HCT116 (cell line): ENCODE data around the gene CCDC63. TPM values are rescaled to one million over a fixed set of nuclear protein-coding genes. Genes with fewer than 3 reads are reported as not detected.

Source experiments
- ATAC-seq: fragments of 200-7000 bp; cut with Tn5 transposase; 2 replicates; pipeline ENCODE4 v1.9.1; 2020; ENCODE audit warnings: mild to moderate bottlenecking, moderate library complexity
- BruUV-seq: library from RNA; stranded (reverse); fragments of 400-500 nt; replicated peaks from 2 replicates; lab custom pipeline; 2021; lab: Mats Ljungman, UMichigan
- CTCF ChIA-PET: fragments of 300-600 bp; sonication (Branson Sonifier 250); formaldehyde crosslinking; loops from one replicate; lab custom pipeline; 2021; ENCODE audit warnings: antibody characterized with exemption; lab: Charles Lee
- POLR2A ChIA-PET: fragments of 300-600, 350-600 bp; sonication (Branson Sonifier 250); formaldehyde crosslinking; loops from one replicate; lab custom pipeline; 2021; ENCODE audit warnings: antibody characterized with exemption; lab: Charles Lee
- RAD21 ChIA-PET, 2 experiments: fragments of 300-600 bp; sonication (Branson Sonifier 250); formaldehyde crosslinking; loops; one replicate each; lab custom pipeline; 2023; ENCODE audit warnings: low total read pairs in 2 of 2; ENCODE audit not compliant: uncharacterized antibody in 2 of 2, unreplicated experiment in 2 of 2, low non-redundant PET in 1 of 2; lab: Charles Lee
- DNase-seq: peaks from one replicate; pipeline ENCODE4 v3.0.0-alpha.2; 2010; ENCODE audit warnings: low read depth, low spot score
- H2AFZ ChIP-seq: fragments of 200-600 bp; shearing (Covaris generic), sonication (generic); 2 replicates; pipeline ENCODE4 v1.6.1; 2017; ENCODE audit warnings: low read depth, mixed run types, mixed read lengths, antibody characterized with exemption, low read length; ENCODE audit not compliant: poor library complexity, severe bottlenecking
- H3K27ac ChIP-seq: 2 replicates; pipeline ENCODE4 v1.5.1; 2012; ENCODE audit warnings: low read depth, low read length
- H3K27me3 ChIP-seq: fragments of 200-600 bp; sonication (generic); 2 replicates; pipeline ENCODE4 v1.6.1; 2016; ENCODE audit warnings: mixed run types, low read length, mixed read lengths; ENCODE audit not compliant: insufficient read depth
- H3K36me3 ChIP-seq, 2 experiments: fragments of 200-500 bp in 1 of 2; fragments of 200-600 bp in 1 of 2; sonication (Bioruptor generic) in 1 of 2; sonication (generic) in 1 of 2; 2 replicates each; pipeline versions ENCODE4 v1.5.1 to v1.6.1; 2014 to 2016; ENCODE audit warnings: low read length in 2 of 2, inconsistent platforms in 1 of 2, mixed read lengths in 1 of 2, mixed run types in 1 of 2; ENCODE audit not compliant: insufficient read depth in 2 of 2, control insufficient read depth in 1 of 2
- H3K4me1 ChIP-seq, 2 experiments: fragments of 200-600 bp in 1 of 2; sonication (generic) in 1 of 2; 2 replicates each; pipeline versions ENCODE4 v1.5.1 to v1.6.1; 2012 to 2017; ENCODE audit warnings: low read length in 2 of 2, inconsistent platforms in 1 of 2, mild to moderate bottlenecking in 1 of 2, mixed read lengths in 1 of 2, mixed run types in 1 of 2, moderate library complexity in 1 of 2; ENCODE audit not compliant: insufficient read depth in 2 of 2, control insufficient read depth in 1 of 2
- H3K4me2 ChIP-seq: fragments of 200-600 bp; sonication (generic); 2 replicates; pipeline ENCODE4 v1.6.1; 2017; ENCODE audit warnings: mixed run types, low read length, mixed read lengths
- H3K4me3 ChIP-seq, 2 experiments: fragments of 200-600 bp in 1 of 2; sonication (generic) in 1 of 2; replicated peaks in 1 of 2; 2 replicates each; pipeline ENCODE4 v1.5.1; 2011 to 2016; ENCODE audit warnings: low read length in 2 of 2, control low read depth in 1 of 2, low read depth in 1 of 2, mild to moderate bottlenecking in 1 of 2, mixed read lengths in 1 of 2, mixed run types in 1 of 2
- H3K79me2 ChIP-seq: fragments of 200-600 bp; sonication (generic); 2 replicates; pipeline ENCODE4 v1.6.1; 2017; ENCODE audit warnings: mild to moderate bottlenecking, mixed run types, low read length, moderate library complexity, mixed read lengths; ENCODE audit not compliant: insufficient read depth
- H3K9ac ChIP-seq: fragments of 200-600 bp; sonication (generic); 2 replicates; pipeline ENCODE4 v1.6.1; 2016; ENCODE audit warnings: low read length, mixed read lengths
- H3K9me2 ChIP-seq: fragments of 200-600 bp; sonication (generic), shearing (Covaris generic); 2 replicates; pipeline ENCODE4 v1.6.1; 2017; ENCODE audit warnings: mixed run types, mild to moderate bottlenecking, moderate library complexity; ENCODE audit not compliant: insufficient read depth
- H3K9me3 ChIP-seq, 2 experiments: fragments of 200-500 bp in 1 of 2; fragments of 200-600 bp in 1 of 2; sonication (Bioruptor generic) in 1 of 2; sonication (generic) in 1 of 2; 2 replicates each; pipeline ENCODE4 v1.6.1; 2014 to 2017; ENCODE audit warnings: low read length in 2 of 2, mixed read lengths in 2 of 2, inconsistent platforms in 1 of 2, low read depth in 1 of 2, mild to moderate bottlenecking in 1 of 2, mixed run types in 1 of 2, moderate library complexity in 1 of 2; ENCODE audit not compliant: control insufficient read depth in 1 of 2, insufficient read depth in 1 of 2
- H4K20me1 ChIP-seq: fragments of 200-600 bp; sonication (generic), shearing (Covaris generic); 2 replicates; pipeline ENCODE4 v1.6.1; 2017; ENCODE audit warnings: mixed run types, mild to moderate bottlenecking, moderate library complexity; ENCODE audit not compliant: insufficient read depth
- CEBPB ChIP-seq: IDR thresholded peaks from 2 replicates; pipeline ENCODE4 v1.6.1; 2012; ENCODE audit warnings: low read depth
- EGR1 ChIP-seq: IDR thresholded peaks from 2 replicates; pipeline ENCODE4 v1.6.1; 2012; ENCODE audit warnings: low read depth
- ELF1 ChIP-seq: IDR thresholded peaks from 2 replicates; pipeline ENCODE4 v1.6.1; 2012; ENCODE audit warnings: low read depth, borderline replicate concordance
- EZH2 ChIP-seq: fragments of 200-600 bp; sonication (generic); IDR thresholded peaks from 2 replicates; pipeline ENCODE4 v1.6.1; 2017; ENCODE audit warnings: antibody characterized with exemption, mixed run types
- EZH2phosphoT487 ChIP-seq: fragments of 200-600 bp; IDR thresholded peaks from 2 replicates; pipeline ENCODE4 v1.6.1; 2018; ENCODE audit warnings: antibody characterized with exemption, borderline replicate concordance
- FOSL1 ChIP-seq: IDR thresholded peaks from 2 replicates; pipeline ENCODE4 v1.6.1; 2012; ENCODE audit warnings: low read depth
- JUND ChIP-seq: IDR thresholded peaks from 2 replicates; pipeline ENCODE4 v1.6.1; 2012
- POLR2A ChIP-seq: IDR thresholded peaks from 2 replicates; pipeline ENCODE4 v1.7.0; 2011; ENCODE audit warnings: borderline replicate concordance; ENCODE audit not compliant: insufficient read depth, insufficient read length; ENCODE audit errors: extremely low read depth
- POLR2AphosphoS5 ChIP-seq: IDR thresholded peaks from 2 replicates; pipeline ENCODE4 v1.6.1; 2011; ENCODE audit warnings: mild to moderate bottlenecking, low read depth, low read length, moderate library complexity
- RAD21 ChIP-seq: IDR thresholded peaks from 2 replicates; pipeline ENCODE4 v1.6.1; 2012; ENCODE audit warnings: low read depth, mild to moderate bottlenecking
- SP1 ChIP-seq: IDR thresholded peaks from 2 replicates; pipeline ENCODE4 v1.6.1; 2012; ENCODE audit warnings: low read depth
- TCF7L2 ChIP-seq: IDR thresholded peaks from 2 replicates; pipeline ENCODE4 v1.7.0; 2011; ENCODE audit warnings: borderline replicate concordance, inconsistent platforms; ENCODE audit not compliant: insufficient read depth, insufficient read length; ENCODE audit errors: extremely low read depth
- YY1 ChIP-seq: IDR thresholded peaks from 2 replicates; pipeline ENCODE4 v1.6.1; 2011; ENCODE audit warnings: low read length, low read depth, moderate library complexity, mild to moderate bottlenecking; ENCODE audit not compliant: insufficient replicate concordance; ENCODE audit errors: extremely low read depth
- ZFX ChIP-seq: fragments of 450-650 bp; IDR thresholded peaks from 2 replicates; pipeline ENCODE4 v1.6.1; 2017
- ZNF274 ChIP-seq: fragments of 200-500 bp; sonication (Bioruptor generic); IDR thresholded peaks from 2 replicates; pipeline ENCODE4 v1.6.1; 2014; ENCODE audit warnings: mild to moderate bottlenecking, low read depth, low read length, inconsistent platforms
- intact Hi-C: fragments of 100-400 bp; cut with micrococcal nuclease; formaldehyde crosslinking; loops from 2 replicates; pipeline ENCODE4 v1.10.0; 2022
- total RNA-seq: library from RNA; stranded (reverse); gene quantifications from one replicate; pipeline ENCODE4 v1.2.1, GENCODE V29; 2021; ENCODE audit not compliant: unreplicated experiment
- TF ChIP-seq, protein P1 (sequence below): IDR thresholded peaks from 2 replicates; pipeline ENCODE4 v1.6.1; 2012
- TF ChIP-seq, protein P2 (sequence below): IDR thresholded peaks from 2 replicates; pipeline ENCODE4 v1.6.1; 2012; ENCODE audit warnings: low read depth
- TF ChIP-seq, protein P3 (sequence below): IDR thresholded peaks from 2 replicates; pipeline ENCODE4 v1.6.1; 2011; ENCODE audit warnings: mild to moderate bottlenecking, low read length, moderate library complexity; ENCODE audit not compliant: insufficient replicate concordance; ENCODE audit errors: extremely low read depth
- TF ChIP-seq, protein P4 (sequence below), 3 experiments: fragments of 200-600 bp in 1 of 3; sonication (generic) in 1 of 3; IDR thresholded peaks in 2 of 3; conservative IDR thresholded peaks in 1 of 3; 2 replicates each; pipeline ENCODE4 v1.5.1; 2012 to 2017; ENCODE audit warnings: low read depth in 2 of 3, low read length in 2 of 3, antibody characterized with exemption in 1 of 3, borderline replicate concordance in 1 of 3, control low read depth in 1 of 3, mild to moderate bottlenecking in 1 of 3, mixed read lengths in 1 of 3, mixed run types in 1 of 3, moderate library complexity in 1 of 3; ENCODE audit not compliant: insufficient read depth in 1 of 3

Gene CCDC63
- total RNA-seq, 1 experiment from 2014 or later: 0.47 TPM

DNA sequence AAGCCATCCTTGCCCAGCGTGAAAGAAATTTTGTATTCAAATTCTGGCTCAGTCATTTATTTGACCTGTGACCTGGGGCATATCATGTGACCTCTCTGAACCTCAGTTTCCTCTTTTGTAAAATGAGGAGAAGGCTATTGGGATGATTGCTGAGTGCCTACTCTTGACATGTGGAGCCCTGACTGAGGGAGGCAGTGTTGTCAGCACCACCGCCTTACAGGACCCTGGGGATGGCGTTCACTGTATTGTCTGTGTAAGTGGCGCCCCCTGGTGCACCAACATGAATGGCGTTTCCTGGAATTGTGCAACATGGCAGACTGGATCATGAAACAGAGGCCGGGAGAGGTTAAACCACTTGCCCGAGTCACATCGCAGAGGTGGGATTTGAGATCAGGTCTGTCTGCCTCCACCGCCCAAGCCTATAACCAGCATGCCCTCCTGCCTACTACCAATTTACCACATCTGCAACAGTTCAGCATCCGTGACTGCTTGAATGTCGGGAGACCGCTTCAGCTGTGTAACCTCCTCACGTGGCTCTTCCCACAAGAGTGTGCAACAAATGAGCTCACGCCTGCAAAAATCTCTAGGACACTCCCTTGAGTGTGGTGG lies 20.1 kb upstream of the CCDC63 start:
- Histone ChIP-seq H3K9ac (no peak overlapping the region), H3K27ac (no peak overlapping the region), H3K79me2 (no peaks in the 10 kb centered on the region), H3K9me3 (no peaks in the 10 kb centered on the region), H3K36me3 (no peaks in the 10 kb centered on the region), H3K27me3 (no peaks in the 10 kb centered on the region), H3K4me2 (peak overlapping the region; percentile 50), H2AFZ (peak overlapping the region; percentile 24), H3K4me1 (peaks cover 0 to 4% of the 10 kb centered on the region in 2 experiments; a peak in 2 of 4 replicates), H4K20me1 (no peaks in the 10 kb centered on the region), H3K9me2 (no peaks in the 10 kb centered on the region), H3K4me3 (no peak overlapping the region)
- ChIA-PET CTCF (interaction anchor here (1.1 to 2.6 kb wide), 8 partner anchors 11 to 395 kb away, joined by 3 to 20 read pairs (median 7); partner anchors contain the start of genes ARPC3, CCDC63, FAM216A and GPN3), POLR2A (interaction anchor here (0.9 kb wide), 1 partner anchor 83 kb away, joined by 3 read pairs; no protein-coding TSS in a partner anchor), RAD21 (interaction anchor here (0.7 to 1.2 kb wide), 2 partner anchors 122 to 213 kb away, joined by 3 to 5 read pairs; partner anchors contain the start of gene TCTN1 (in 1 of the 2))
- DNase-seq (peak; percentile 85), ATAC-seq (peak; percentile 99)
- intact Hi-C loops: loop anchor here (1.0 to 2.0 kb wide), 6 partner anchors 62 to 376 kb away; partner anchors contain the start of gene ARPC3
- no TSS peak for BruUV-seq
- no peak for TF ChIP-seq SP1
- no peak for TF ChIP-seq JUND
- TF ChIP-seq, protein P1, sequence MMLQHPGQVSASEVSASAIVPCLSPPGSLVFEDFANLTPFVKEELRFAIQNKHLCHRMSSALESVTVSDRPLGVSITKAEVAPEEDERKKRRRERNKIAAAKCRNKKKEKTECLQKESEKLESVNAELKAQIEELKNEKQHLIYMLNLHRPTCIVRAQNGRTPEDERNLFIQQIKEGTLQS: no peak
- TF ChIP-seq, protein P2, sequence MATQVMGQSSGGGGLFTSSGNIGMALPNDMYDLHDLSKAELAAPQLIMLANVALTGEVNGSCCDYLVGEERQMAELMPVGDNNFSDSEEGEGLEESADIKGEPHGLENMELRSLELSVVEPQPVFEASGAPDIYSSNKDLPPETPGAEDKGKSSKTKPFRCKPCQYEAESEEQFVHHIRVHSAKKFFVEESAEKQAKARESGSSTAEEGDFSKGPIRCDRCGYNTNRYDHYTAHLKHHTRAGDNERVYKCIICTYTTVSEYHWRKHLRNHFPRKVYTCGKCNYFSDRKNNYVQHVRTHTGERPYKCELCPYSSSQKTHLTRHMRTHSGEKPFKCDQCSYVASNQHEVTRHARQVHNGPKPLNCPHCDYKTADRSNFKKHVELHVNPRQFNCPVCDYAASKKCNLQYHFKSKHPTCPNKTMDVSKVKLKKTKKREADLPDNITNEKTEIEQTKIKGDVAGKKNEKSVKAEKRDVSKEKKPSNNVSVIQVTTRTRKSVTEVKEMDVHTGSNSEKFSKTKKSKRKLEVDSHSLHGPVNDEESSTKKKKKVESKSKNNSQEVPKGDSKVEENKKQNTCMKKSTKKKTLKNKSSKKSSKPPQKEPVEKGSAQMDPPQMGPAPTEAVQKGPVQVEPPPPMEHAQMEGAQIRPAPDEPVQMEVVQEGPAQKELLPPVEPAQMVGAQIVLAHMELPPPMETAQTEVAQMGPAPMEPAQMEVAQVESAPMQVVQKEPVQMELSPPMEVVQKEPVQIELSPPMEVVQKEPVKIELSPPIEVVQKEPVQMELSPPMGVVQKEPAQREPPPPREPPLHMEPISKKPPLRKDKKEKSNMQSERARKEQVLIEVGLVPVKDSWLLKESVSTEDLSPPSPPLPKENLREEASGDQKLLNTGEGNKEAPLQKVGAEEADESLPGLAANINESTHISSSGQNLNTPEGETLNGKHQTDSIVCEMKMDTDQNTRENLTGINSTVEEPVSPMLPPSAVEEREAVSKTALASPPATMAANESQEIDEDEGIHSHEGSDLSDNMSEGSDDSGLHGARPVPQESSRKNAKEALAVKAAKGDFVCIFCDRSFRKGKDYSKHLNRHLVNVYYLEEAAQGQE: no peak
- no peak for TF ChIP-seq ELF1
- TF ChIP-seq EZH2phosphoT487: no peak
- peak; percentile 97 for TF ChIP-seq RAD21
- TF ChIP-seq, protein P3, sequence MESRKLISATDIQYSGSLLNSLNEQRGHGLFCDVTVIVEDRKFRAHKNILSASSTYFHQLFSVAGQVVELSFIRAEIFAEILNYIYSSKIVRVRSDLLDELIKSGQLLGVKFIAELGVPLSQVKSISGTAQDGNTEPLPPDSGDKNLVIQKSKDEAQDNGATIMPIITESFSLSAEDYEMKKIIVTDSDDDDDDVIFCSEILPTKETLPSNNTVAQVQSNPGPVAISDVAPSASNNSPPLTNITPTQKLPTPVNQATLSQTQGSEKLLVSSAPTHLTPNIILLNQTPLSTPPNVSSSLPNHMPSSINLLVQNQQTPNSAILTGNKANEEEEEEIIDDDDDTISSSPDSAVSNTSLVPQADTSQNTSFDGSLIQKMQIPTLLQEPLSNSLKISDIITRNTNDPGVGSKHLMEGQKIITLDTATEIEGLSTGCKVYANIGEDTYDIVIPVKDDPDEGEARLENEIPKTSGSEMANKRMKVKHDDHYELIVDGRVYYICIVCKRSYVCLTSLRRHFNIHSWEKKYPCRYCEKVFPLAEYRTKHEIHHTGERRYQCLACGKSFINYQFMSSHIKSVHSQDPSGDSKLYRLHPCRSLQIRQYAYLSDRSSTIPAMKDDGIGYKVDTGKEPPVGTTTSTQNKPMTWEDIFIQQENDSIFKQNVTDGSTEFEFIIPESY: no peak
- peak; percentile 14 for TF ChIP-seq TCF7L2
- TF ChIP-seq FOSL1: no peak
- no peak for TF ChIP-seq POLR2A
- TF ChIP-seq CEBPB: peak; percentile 97
- no peak for TF ChIP-seq EZH2
- no peak for TF ChIP-seq ZFX
- TF ChIP-seq, protein P4, sequence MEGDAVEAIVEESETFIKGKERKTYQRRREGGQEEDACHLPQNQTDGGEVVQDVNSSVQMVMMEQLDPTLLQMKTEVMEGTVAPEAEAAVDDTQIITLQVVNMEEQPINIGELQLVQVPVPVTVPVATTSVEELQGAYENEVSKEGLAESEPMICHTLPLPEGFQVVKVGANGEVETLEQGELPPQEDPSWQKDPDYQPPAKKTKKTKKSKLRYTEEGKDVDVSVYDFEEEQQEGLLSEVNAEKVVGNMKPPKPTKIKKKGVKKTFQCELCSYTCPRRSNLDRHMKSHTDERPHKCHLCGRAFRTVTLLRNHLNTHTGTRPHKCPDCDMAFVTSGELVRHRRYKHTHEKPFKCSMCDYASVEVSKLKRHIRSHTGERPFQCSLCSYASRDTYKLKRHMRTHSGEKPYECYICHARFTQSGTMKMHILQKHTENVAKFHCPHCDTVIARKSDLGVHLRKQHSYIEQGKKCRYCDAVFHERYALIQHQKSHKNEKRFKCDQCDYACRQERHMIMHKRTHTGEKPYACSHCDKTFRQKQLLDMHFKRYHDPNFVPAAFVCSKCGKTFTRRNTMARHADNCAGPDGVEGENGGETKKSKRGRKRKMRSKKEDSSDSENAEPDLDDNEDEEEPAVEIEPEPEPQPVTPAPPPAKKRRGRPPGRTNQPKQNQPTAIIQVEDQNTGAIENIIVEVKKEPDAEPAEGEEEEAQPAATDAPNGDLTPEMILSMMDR (IDR thresholded peaks at IDR 0.05 in 2 of 3, conservative IDR thresholded peaks at IDR 0.05 in 1 of 3; ENCODE audit: borderline replicate concordance in 1 of 3, insufficient read depth in 1 of 3, low read depth in 2 of 3, low read length in 2 of 3): peak; percentile 93 to 99 (median 97)
- TF ChIP-seq POLR2AphosphoS5: no peak
- TF ChIP-seq ZNF274: no peak
- TF ChIP-seq EGR1: no peak
- TF ChIP-seq YY1: peak; percentile 87
